ENCODE results near the gene PIMREG. TPM values are rescaled to one million over a fixed set of nuclear protein-coding genes. Genes with fewer than 3 reads are reported as not detected.

Gene PIMREG
- total and polyA plus RNA-seq, 2 experiments from 2014 or later: 3.9 to 11.8 TPM

DNA sequence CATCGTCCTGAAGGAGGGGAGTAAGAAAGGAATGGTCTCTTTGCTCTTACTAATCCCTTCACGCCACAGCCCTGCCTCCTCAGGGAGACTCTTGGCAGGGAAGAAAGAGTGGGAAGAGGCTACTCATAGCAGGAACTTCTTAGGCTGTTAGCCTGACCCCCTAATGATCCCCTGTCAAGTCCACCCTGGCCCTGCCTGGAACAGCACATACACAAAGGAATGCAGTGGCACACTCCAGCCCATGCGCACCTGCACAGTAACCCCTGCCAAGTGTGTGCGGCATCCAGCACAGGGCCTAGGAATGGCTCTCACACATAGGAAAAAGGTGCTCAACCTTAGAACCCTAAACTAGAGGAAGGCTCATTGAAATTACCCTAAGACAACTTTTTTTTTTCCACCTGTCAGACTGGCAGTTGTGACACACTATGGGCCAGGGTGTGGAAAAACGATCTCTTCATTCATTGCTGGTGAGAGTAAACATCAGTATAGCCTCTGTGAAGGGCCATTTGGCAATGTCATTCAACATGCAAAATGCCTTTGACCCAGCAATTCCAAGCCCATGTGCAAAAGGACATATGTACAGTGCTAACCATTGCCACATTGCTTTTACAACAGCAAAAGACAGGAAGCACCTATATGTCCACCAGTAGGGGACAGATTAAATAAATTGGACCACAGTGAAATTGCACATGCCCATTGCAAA lies 50.1 kb downstream of the PIMREG start:
- no peaks in the 10 kb centered on the region for H3K9me2 ChIP-seq (replicated peaks; ENCODE audit: insufficient read depth)
- TF ChIP-seq EZH2phosphoT487 (IDR thresholded peaks at IDR 0.05; ENCODE audit: low read depth, severe bottlenecking, unreplicated experiment) (no peak), EZH2 (IDR thresholded peaks at IDR 0.05; ENCODE audit: borderline replicate concordance) (no peak)
- TF ChIP-seq, protein P1, sequence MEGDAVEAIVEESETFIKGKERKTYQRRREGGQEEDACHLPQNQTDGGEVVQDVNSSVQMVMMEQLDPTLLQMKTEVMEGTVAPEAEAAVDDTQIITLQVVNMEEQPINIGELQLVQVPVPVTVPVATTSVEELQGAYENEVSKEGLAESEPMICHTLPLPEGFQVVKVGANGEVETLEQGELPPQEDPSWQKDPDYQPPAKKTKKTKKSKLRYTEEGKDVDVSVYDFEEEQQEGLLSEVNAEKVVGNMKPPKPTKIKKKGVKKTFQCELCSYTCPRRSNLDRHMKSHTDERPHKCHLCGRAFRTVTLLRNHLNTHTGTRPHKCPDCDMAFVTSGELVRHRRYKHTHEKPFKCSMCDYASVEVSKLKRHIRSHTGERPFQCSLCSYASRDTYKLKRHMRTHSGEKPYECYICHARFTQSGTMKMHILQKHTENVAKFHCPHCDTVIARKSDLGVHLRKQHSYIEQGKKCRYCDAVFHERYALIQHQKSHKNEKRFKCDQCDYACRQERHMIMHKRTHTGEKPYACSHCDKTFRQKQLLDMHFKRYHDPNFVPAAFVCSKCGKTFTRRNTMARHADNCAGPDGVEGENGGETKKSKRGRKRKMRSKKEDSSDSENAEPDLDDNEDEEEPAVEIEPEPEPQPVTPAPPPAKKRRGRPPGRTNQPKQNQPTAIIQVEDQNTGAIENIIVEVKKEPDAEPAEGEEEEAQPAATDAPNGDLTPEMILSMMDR (IDR thresholded peaks at IDR 0.05; ENCODE audit: poor library complexity): no peak

DNA sequence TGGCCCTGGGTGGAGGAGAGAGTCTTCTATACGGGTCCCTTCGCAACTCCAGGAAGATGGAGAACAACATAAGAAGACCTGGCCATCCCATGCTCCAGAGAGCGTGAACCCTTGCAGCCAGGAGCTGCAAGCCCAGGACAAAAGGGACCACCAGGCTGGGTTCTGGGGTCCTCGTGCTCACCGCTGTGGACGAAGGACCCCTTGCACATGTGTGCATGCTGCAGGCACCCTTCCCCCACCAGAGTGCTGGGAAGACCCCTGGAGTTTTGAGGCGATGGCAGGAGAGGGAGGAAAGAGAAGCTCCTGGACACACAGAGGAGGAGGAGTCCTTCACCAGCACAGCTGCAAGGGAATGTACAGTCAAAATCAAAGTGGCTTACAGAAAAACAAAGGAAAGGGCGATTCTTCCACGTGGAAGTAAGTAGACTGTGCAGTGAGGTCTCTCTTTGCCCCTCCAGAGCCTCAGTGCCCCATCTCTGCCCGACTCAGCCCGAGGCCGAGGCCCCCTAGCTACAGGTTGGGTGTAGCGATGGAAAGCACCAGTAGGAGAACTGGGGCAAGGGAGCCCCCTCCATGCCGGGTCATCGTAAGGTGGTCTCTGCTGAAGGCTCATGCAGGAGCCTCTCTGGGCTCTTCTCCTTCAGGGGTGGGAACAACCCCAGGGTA lies 51.3 kb downstream of the PIMREG start:
- Histone ChIP-seq H3K27ac (no peak overlapping the region), H3K9me2 (replicated peaks; ENCODE audit: insufficient read depth) (no peaks in the 10 kb centered on the region), H3K4me2 (no peak overlapping the region), H3K4me1 (ENCODE audit: insufficient read depth) (no peaks in the 10 kb centered on the region), H4K20me1 (ENCODE audit: insufficient read depth, poor library complexity, severe bottlenecking) (no peaks in the 10 kb centered on the region), H3K27me3 (peaks cover 7% of the 10 kb centered on the region), H3K4me3 (no peak overlapping the region), H2AFZ (no peak overlapping the region), H3K9me3 (ENCODE audit: low read depth) (no peaks in the 10 kb centered on the region), H3K79me2 (no peaks in the 10 kb centered on the region), H3K36me3 (replicated peaks; ENCODE audit: insufficient read depth, low read depth) (no peaks in the 10 kb centered on the region)
- no peak for DNase-seq (ENCODE audit: low spot score)
- 46% methylated on average over 15 of the region's 15 CpGs for WGBS (ENCODE audit: low lambda C conversion rate, missing lambda C conversion rate)
- TF ChIP-seq EZH2 (IDR thresholded peaks at IDR 0.05; ENCODE audit: borderline replicate concordance): no peak
- TF ChIP-seq EZH2phosphoT487 (IDR thresholded peaks at IDR 0.05; ENCODE audit: low read depth, severe bottlenecking, unreplicated experiment): no peak
- TF ChIP-seq, protein P1 (IDR thresholded peaks at IDR 0.05; ENCODE audit: poor library complexity): no peak

More for the DNA sequence above, 50.1 kb downstream of the PIMREG start:
- Histone ChIP-seq H3K79me2 (no peaks in the 10 kb centered on the region), H3K9me3 (ENCODE audit: low read depth) (no peaks in the 10 kb centered on the region), H3K36me3 (replicated peaks; ENCODE audit: insufficient read depth, low read depth) (no peaks in the 10 kb centered on the region), H3K4me2 (no peak overlapping the region), H2AFZ (no peak overlapping the region), H3K27ac (no peak overlapping the region), H4K20me1 (ENCODE audit: insufficient read depth, poor library complexity, severe bottlenecking) (no peaks in the 10 kb centered on the region), H3K27me3 (peaks cover 7% of the 10 kb centered on the region), H3K4me1 (ENCODE audit: insufficient read depth) (no peaks in the 10 kb centered on the region), H3K4me3 (no peak overlapping the region)
- 79% methylated on average over 5 of the region's 5 CpGs for WGBS (ENCODE audit: low lambda C conversion rate, missing lambda C conversion rate)
- no peak for DNase-seq (ENCODE audit: low spot score)

DNA sequence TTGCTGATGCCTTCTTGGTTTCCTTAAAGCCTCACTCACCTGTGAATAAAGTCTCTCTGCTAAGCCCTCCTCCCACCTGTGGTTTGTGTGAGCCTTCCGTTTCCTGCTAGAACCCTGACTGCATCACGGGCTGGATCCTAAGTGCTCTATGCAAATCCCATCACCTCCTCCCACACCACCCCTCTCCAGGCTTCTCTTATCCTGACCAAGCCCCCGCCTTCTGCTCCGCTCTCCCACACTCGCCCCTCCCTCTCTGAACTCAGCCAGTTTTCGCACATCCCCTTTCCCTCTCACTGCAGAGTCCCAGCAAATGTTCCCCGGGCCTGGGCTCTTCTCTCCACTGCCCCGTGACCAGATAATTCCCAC lies 51.8 kb downstream of the PIMREG start:
- Histone ChIP-seq H3K4me3 (no peak overlapping the region), H3K27me3 (peaks cover 7% of the 10 kb centered on the region), H2AFZ (no peak overlapping the region), H3K9me3 (ENCODE audit: low read depth) (no peaks in the 10 kb centered on the region), H3K79me2 (no peaks in the 10 kb centered on the region), H3K4me2 (no peak overlapping the region), H3K9me2 (replicated peaks; ENCODE audit: insufficient read depth) (no peaks in the 10 kb centered on the region), H3K36me3 (replicated peaks; ENCODE audit: insufficient read depth, low read depth) (no peaks in the 10 kb centered on the region), H4K20me1 (ENCODE audit: insufficient read depth, poor library complexity, severe bottlenecking) (no peaks in the 10 kb centered on the region), H3K4me1 (ENCODE audit: insufficient read depth) (no peaks in the 10 kb centered on the region), H3K27ac (no peak overlapping the region)
- WGBS (ENCODE audit: low lambda C conversion rate, missing lambda C conversion rate): 6% methylated on average over 6 of the region's 8 CpGs
- TF ChIP-seq, protein P1 (IDR thresholded peaks at IDR 0.05; ENCODE audit: poor library complexity): no peak
- TF ChIP-seq EZH2 (IDR thresholded peaks at IDR 0.05; ENCODE audit: borderline replicate concordance) (no peak), EZH2phosphoT487 (IDR thresholded peaks at IDR 0.05; ENCODE audit: low read depth, severe bottlenecking, unreplicated experiment) (no peak)
- no peak for DNase-seq (ENCODE audit: low spot score)

Data from hepatocyte (in vitro differentiated cells).